HG03159 (cell line): ENCODE measurements around the gene CTDSP2.

Experiments used
- ATAC-seq: cut with Tn5 transposase; IDR thresholded peaks from one replicate; pipeline ENCODE4 v1.9.1; 2021; ENCODE audit warnings: mild to moderate bottlenecking, moderate library complexity; ENCODE audit not compliant: unreplicated experiment

The CTDSP2 gene

GRCh38 chr12:57817261-57817989 is 29.1 kb downstream of the CTDSP2 start:
- no peak for ATAC-seq

GRCh38 chr12:57816855-57817151 is 29.7 kb downstream of the CTDSP2 start:
- ATAC-seq = no peak

- no peak for ATAC-seq
Observed at GRCh38 chr12:57816001-57816854, 30.3 kb downstream of the CTDSP2 start.

GRCh38 chr12:57815177-57816000 is 31.1 kb downstream of the CTDSP2 start:
- ATAC-seq = no peak

GRCh38 chr12:57813971-57814772 is 32.4 kb downstream of the CTDSP2 start:
- no peak for ATAC-seq

GRCh38 chr12:57813111-57813970 is 33.2 kb downstream of the CTDSP2 start:
- ATAC-seq = no peak

GRCh38 chr12:57811028-57811755 is 35.3 kb downstream of the CTDSP2 start:
- no peak for ATAC-seq

- ATAC-seq = no peak
Observed at GRCh38 chr12:57810450-57810849, 36.1 kb downstream of the CTDSP2 start.

- no peak for ATAC-seq
Observed at GRCh38 chr12:57809425-57809824, 37.1 kb downstream of the CTDSP2 start.

GRCh38 chr12:57808351-57808750 is 38.2 kb downstream of the CTDSP2 start:
- no peak for ATAC-seq

- ATAC-seq = no peak
Observed at GRCh38 chr12:57807285-57807684, 39.2 kb downstream of the CTDSP2 start.

GRCh38 chr12:57806677-57807076 is 39.9 kb downstream of the CTDSP2 start:
- ATAC-seq = no peak

- ATAC-seq = no peak
Observed at GRCh38 chr12:57803319-57803893, 43.1 kb downstream of the CTDSP2 start.

GRCh38 chr12:57802607-57803006 is 43.9 kb downstream of the CTDSP2 start:
- no peak for ATAC-seq

- ATAC-seq = no peak
Observed at GRCh38 chr12:57800965-57801364, 45.6 kb downstream of the CTDSP2 start.

- no peak for ATAC-seq
Observed at GRCh38 chr12:57797933-57798332, 48.6 kb downstream of the CTDSP2 start.

- no peak for ATAC-seq
Observed at GRCh38 chr12:57796996-57797395, 49.5 kb downstream of the CTDSP2 start.

GRCh38 chr12:57795354-57795753 is 51.2 kb downstream of the CTDSP2 start:
- no peak for ATAC-seq

GRCh38 chr12:57793920-57794319 is 52.6 kb downstream of the CTDSP2 start:
- no peak for ATAC-seq
